IMR-90 (cell line): ENCODE results near the gene ROR2. TPM values are rescaled to one million over a fixed set of nuclear protein-coding genes. Genes with fewer than 3 reads are reported as not detected.

ENCODE experiments used
- ATAC-seq: fragments of 200-7000 bp; cut with Tn5 transposase; 2 replicates; pipeline ENCODE4 v1.9.1; 2020; ENCODE audit warnings: low read depth, mild to moderate bottlenecking, moderate library complexity
- BruUV-seq: library from RNA; stranded (reverse); fragments of 400-500 nt; replicated peaks from 2 replicates; lab custom pipeline; 2021; lab: Mats Ljungman, UMichigan
- CTCF ChIA-PET: fragments of 300-600 bp; formaldehyde crosslinking; extraction: SDS; loops from one replicate; lab custom pipeline; 2021; ENCODE audit warnings: antibody characterized with exemption; lab: Yijun Ruan, JAX
- POLR2A ChIA-PET: fragments of 300-600 bp; sonication (Branson Sonifier 250); formaldehyde crosslinking; loops from one replicate; lab custom pipeline; 2022; ENCODE audit warnings: antibody characterized with exemption; ENCODE audit not compliant: unreplicated experiment; lab: Charles Lee
- DNase-seq: peaks from one replicate; pipeline ENCODE4 v3.0.0; 2013
- H2AFZ ChIP-seq: replicated peaks from 2 replicates; pipeline ENCODE3; 2013; ENCODE audit warnings: low read length, mild to moderate bottlenecking; ENCODE audit not compliant: poor library complexity
- H2AK5ac ChIP-seq: 2 replicates; pipeline ENCODE4 v1.6.1; 2013; ENCODE audit warnings: low read depth, low read length, inconsistent platforms
- H2AK9ac ChIP-seq: replicated peaks from 2 replicates; pipeline ENCODE3; 2013; ENCODE audit warnings: mild to moderate bottlenecking, low read depth, low read length, moderate library complexity; ENCODE audit not compliant: poor library complexity
- H2BK120ac ChIP-seq: 2 replicates; pipeline ENCODE4 v1.6.1; 2013; ENCODE audit warnings: low read depth, low read length, inconsistent platforms
- H2BK15ac ChIP-seq: 3 replicates; pipeline ENCODE4 v1.6.1; 2013; ENCODE audit warnings: low read depth, low read length, inconsistent platforms
- H2BK20ac ChIP-seq: 2 replicates; pipeline ENCODE4 v1.6.1; 2013; ENCODE audit warnings: low read depth, mild to moderate bottlenecking, inconsistent platforms, low read length, moderate library complexity
- H2BK5ac ChIP-seq: 2 replicates; pipeline ENCODE4 v1.6.1; 2013; ENCODE audit warnings: mild to moderate bottlenecking, low read depth, low read length, inconsistent platforms; ENCODE audit not compliant: poor library complexity, severe bottlenecking
- H3K14ac ChIP-seq: replicated peaks from 2 replicates; pipeline ENCODE4 v1.6.1; 2013; ENCODE audit warnings: low read depth, low read length, inconsistent platforms
- H3K18ac ChIP-seq: 2 replicates; pipeline ENCODE4 v1.6.1; 2013; ENCODE audit warnings: low read depth, low read length, control low read depth
- H3K23ac ChIP-seq: 2 replicates; pipeline ENCODE4 v1.6.1; 2013; ENCODE audit warnings: low read depth, low read length, inconsistent platforms
- H3K27ac ChIP-seq: 2 replicates; pipeline ENCODE4 v1.5.1; 2013; ENCODE audit warnings: mild to moderate bottlenecking, control low read depth, low read length; ENCODE audit not compliant: insufficient read depth
- H3K27me3 ChIP-seq: 2 replicates; pipeline ENCODE4 v1.6.1; 2013; ENCODE audit warnings: low read length; ENCODE audit not compliant: control insufficient read depth, insufficient read depth
- H3K36me3 ChIP-seq: 2 replicates; pipeline ENCODE4 v1.6.1; 2013; ENCODE audit warnings: low read length, mixed read lengths; ENCODE audit not compliant: control insufficient read depth, insufficient read depth
- H3K4ac ChIP-seq: 2 replicates; pipeline ENCODE4 v1.6.1; 2013; ENCODE audit warnings: low read depth, low read length, inconsistent platforms
- H3K4me1 ChIP-seq: 2 replicates; pipeline ENCODE4 v1.6.1; 2013; ENCODE audit warnings: low read length, mixed read lengths; ENCODE audit not compliant: control insufficient read depth, insufficient read depth
- H3K4me2 ChIP-seq: 2 replicates; pipeline ENCODE4 v1.6.1; 2013; ENCODE audit warnings: low read depth, mild to moderate bottlenecking, control low read depth, low read length, moderate library complexity
- H3K4me3 ChIP-seq: 2 replicates; pipeline ENCODE4 v1.5.1; 2013; ENCODE audit warnings: low read depth, mild to moderate bottlenecking, control low read depth, low read length, moderate library complexity; ENCODE audit not compliant: insufficient read depth
- H3K56ac ChIP-seq: 2 replicates; pipeline ENCODE4 v1.6.1; 2013; ENCODE audit warnings: low read length, inconsistent platforms; ENCODE audit not compliant: insufficient read depth; ENCODE audit errors: extremely low read depth
- H3K79me1 ChIP-seq, 2 experiments: 2 replicates each; pipeline ENCODE4 v1.6.1; 2013; ENCODE audit warnings: low read length in 2 of 2, inconsistent platforms in 1 of 2, low read depth in 1 of 2
- H3K9ac ChIP-seq: 2 replicates; pipeline ENCODE4 v1.6.1; 2013; ENCODE audit warnings: low read depth, low read length, control low read depth
- H3K9me1 ChIP-seq: 2 replicates; pipeline ENCODE4 v1.6.1; 2013; ENCODE audit warnings: low read length, inconsistent platforms; ENCODE audit not compliant: insufficient read depth
- H3K9me3 ChIP-seq: 2 replicates; pipeline ENCODE4 v1.6.1; 2013; ENCODE audit warnings: low read length; ENCODE audit not compliant: control insufficient read depth, insufficient read depth
- H4K20me1 ChIP-seq: 2 replicates; pipeline ENCODE4 v1.6.1; 2013; ENCODE audit warnings: low read length, inconsistent platforms; ENCODE audit not compliant: insufficient read depth
- H4K5ac ChIP-seq: 2 replicates; pipeline ENCODE4 v1.6.1; 2013; ENCODE audit warnings: mild to moderate bottlenecking, low read depth, low read length, control low read depth
- H4K8ac ChIP-seq, 2 experiments: 2 replicates each; pipeline ENCODE4 v1.6.1; 2013; ENCODE audit warnings: low read depth in 2 of 2, low read length in 2 of 2, control low read depth in 1 of 2, inconsistent platforms in 1 of 2
- H4K91ac ChIP-seq: 2 replicates; pipeline ENCODE4 v1.6.1; 2013; ENCODE audit warnings: low read depth, low read length, inconsistent platforms; ENCODE audit not compliant: insufficient read depth
- BHLHE40 ChIP-seq: fragments of 150-350 bp; IDR thresholded peaks from 2 replicates; pipeline ENCODE4 v1.6.1; 2016; ENCODE audit warnings: mild to moderate bottlenecking, low read depth, low read length
- CEBPB ChIP-seq: IDR thresholded peaks from 2 replicates; pipeline ENCODE4 v1.6.1; 2012; ENCODE audit warnings: low read depth, low read length, improper control_type of control experiment
- ELK1 ChIP-seq: fragments of 150-350 bp; IDR thresholded peaks from 2 replicates; pipeline ENCODE4 v1.6.1; 2016; ENCODE audit warnings: low read depth, mild to moderate bottlenecking, low read length, moderate library complexity, borderline replicate concordance
- MXI1 ChIP-seq: IDR thresholded peaks from 2 replicates; pipeline ENCODE4 v1.6.1; 2012; ENCODE audit warnings: low read depth, mild to moderate bottlenecking, low read length, moderate library complexity, borderline replicate concordance
- NFE2L2 ChIP-seq: fragments of 150-350 bp; IDR thresholded peaks from 2 replicates; pipeline ENCODE4 v1.6.1; 2016; ENCODE audit warnings: low read depth, mild to moderate bottlenecking, low read length
- POLR2A ChIP-seq: IDR thresholded peaks from 2 replicates; pipeline ENCODE4 v1.6.1; 2012; ENCODE audit warnings: mild to moderate bottlenecking, low read depth, low read length
- RCOR1 ChIP-seq: IDR thresholded peaks from 2 replicates; pipeline ENCODE4 v1.6.1; 2012; ENCODE audit warnings: mild to moderate bottlenecking, low read length, improper control_type of control experiment; ENCODE audit not compliant: insufficient replicate concordance
- RFX5 ChIP-seq: IDR thresholded peaks from 2 replicates; pipeline ENCODE4 v1.8.0; 2012; ENCODE audit warnings: low read depth, mild to moderate bottlenecking, low read length, moderate library complexity
- WGBS, 2 experiments: methylation state at CpG; one replicate each; pipeline versions ENCODE4 v1.1.5 to v1.1.7; 2013; ENCODE audit warnings: missing lambda C conversion rate in 2 of 2; ENCODE audit not compliant: insufficient read length in 1 of 2; ENCODE audit errors: extremely low coverage in 2 of 2; 5-methylcytosine and 5-hydroxymethylcytosine counted together
- dilution Hi-C: fragments of 300-500 bp; cut with HindIII; formaldehyde crosslinking; loops from one replicate; pipeline ENCODE4 v1.14.3; 2018; ENCODE audit warnings: low sequenced_read_pairs; ENCODE audit not compliant: unreplicated experiment
- in situ Hi-C: fragments of 300-500 bp; cut with MboI; formaldehyde crosslinking; loops from 3 replicates; pipeline ENCODE4 v1.14.3; 2019; ENCODE audit warnings: low sequenced_read_pairs, inconsistent platforms, mixed read lengths
- intact Hi-C: fragments of 100-400 bp; cut with micrococcal nuclease; formaldehyde crosslinking; loops from 2 replicates; pipeline ENCODE4 v1.10.0; 2022
- polyA plus RNA-seq, 3 experiments: library from polyadenylated mRNA; depleted of rRNA; stranded (reverse); fragments of >200 nt; gene quantifications; 2 replicates each; pipeline ENCODE4 v1.2.3, GENCODE V29; 2012; ENCODE audit warnings: low replicate concordance in 1 of 3
- total RNA-seq: library from RNA; depleted of rRNA; stranded (reverse); fragments of >200 nt; gene quantifications from 2 replicates; pipeline ENCODE4 v1.2.3, GENCODE V29; 2012
- TF ChIP-seq, protein P1 (sequence below): conservative IDR thresholded peaks from 2 replicates; pipeline ENCODE4 v1.5.1; 2012; ENCODE audit warnings: mild to moderate bottlenecking, low read depth, low read length, improper control_type of control experiment

ROR2 gene
- total and polyA plus RNA-seq, 2 of the 4 experiments (the other 2 are of a cell fraction), result 2.3 to 4.8 TPM

GRCh38 chr9:91698266-91698665, 251.8 kb downstream of the ROR2 start:
- peaks cover 4% of the 10 kb centered on the region for H3K9me1 ChIP-seq
- no peak overlapping the region for H3K4me3 ChIP-seq
- no peak overlapping the region for H2BK15ac ChIP-seq
- WGBS, 2 experiments, result no CpG with 5 or more reads among the region's 3 CpGs
- H3K36me3 ChIP-seq, result no peaks in the 10 kb centered on the region
- no peak overlapping the region for H3K23ac ChIP-seq
- in situ Hi-C loops, result no loop called here
- no peaks in the 10 kb centered on the region for H4K20me1 ChIP-seq
- no TSS peak for BruUV-seq
- intact Hi-C loops, result no loop called here
- POLR2A ChIA-PET, result no interaction called here
- H3K4me2 ChIP-seq, result no peak overlapping the region
- H4K8ac ChIP-seq, result no peak overlapping the region
- H3K9me3 ChIP-seq, result no peaks in the 10 kb centered on the region
- no peaks in the 10 kb centered on the region for H3K4me1 ChIP-seq
- H3K27ac ChIP-seq, result no peak overlapping the region
- H3K56ac ChIP-seq, result no peak overlapping the region
- H3K27me3 ChIP-seq, result no peaks in the 10 kb centered on the region
- no peak overlapping the region for H2AK5ac ChIP-seq
- H2BK5ac ChIP-seq, result no peak overlapping the region
- dilution Hi-C loops, result no loop called here
- TF ChIP-seq CEBPB, result no peak
- no peak for TF ChIP-seq MXI1
- TF ChIP-seq BHLHE40, result no peak
- TF ChIP-seq ELK1, result no peak
- no peak for TF ChIP-seq NFE2L2
- no peak for TF ChIP-seq RCOR1
- TF ChIP-seq RFX5, result no peak
- TF ChIP-seq, protein P1, sequence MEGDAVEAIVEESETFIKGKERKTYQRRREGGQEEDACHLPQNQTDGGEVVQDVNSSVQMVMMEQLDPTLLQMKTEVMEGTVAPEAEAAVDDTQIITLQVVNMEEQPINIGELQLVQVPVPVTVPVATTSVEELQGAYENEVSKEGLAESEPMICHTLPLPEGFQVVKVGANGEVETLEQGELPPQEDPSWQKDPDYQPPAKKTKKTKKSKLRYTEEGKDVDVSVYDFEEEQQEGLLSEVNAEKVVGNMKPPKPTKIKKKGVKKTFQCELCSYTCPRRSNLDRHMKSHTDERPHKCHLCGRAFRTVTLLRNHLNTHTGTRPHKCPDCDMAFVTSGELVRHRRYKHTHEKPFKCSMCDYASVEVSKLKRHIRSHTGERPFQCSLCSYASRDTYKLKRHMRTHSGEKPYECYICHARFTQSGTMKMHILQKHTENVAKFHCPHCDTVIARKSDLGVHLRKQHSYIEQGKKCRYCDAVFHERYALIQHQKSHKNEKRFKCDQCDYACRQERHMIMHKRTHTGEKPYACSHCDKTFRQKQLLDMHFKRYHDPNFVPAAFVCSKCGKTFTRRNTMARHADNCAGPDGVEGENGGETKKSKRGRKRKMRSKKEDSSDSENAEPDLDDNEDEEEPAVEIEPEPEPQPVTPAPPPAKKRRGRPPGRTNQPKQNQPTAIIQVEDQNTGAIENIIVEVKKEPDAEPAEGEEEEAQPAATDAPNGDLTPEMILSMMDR, result no peak
- no peak for TF ChIP-seq POLR2A
- no peak for DNase-seq
- no peak overlapping the region for H3K9ac ChIP-seq
- H3K79me1 ChIP-seq, result no peaks in the 10 kb centered on the region
- no peak overlapping the region for H2AFZ ChIP-seq
- no peak overlapping the region for H3K14ac ChIP-seq
- no peak overlapping the region for H3K4ac ChIP-seq
- ATAC-seq, result no peak
- no peak overlapping the region for H2BK20ac ChIP-seq
- no peak overlapping the region for H4K5ac ChIP-seq
- H4K91ac ChIP-seq, result no peak overlapping the region
- H2AK9ac ChIP-seq, result no peak overlapping the region
- CTCF ChIA-PET, result no interaction called here
- H2BK120ac ChIP-seq, result no peak overlapping the region
- H3K18ac ChIP-seq, result no peak overlapping the region
